ENCODE results near the gene ZNF613. TPM values are rescaled to one million over a fixed set of nuclear protein-coding genes. Genes with fewer than 3 reads are reported as not detected.

The ZNF613 gene
- total RNA-seq, 1 experiment from 2014 or later, result 2.2 TPM

GRCh38 chr19:51986309-51987291 lies 59.3 kb downstream of the ZNF613 start, which contains the start of gene ZNF350 (continued):
- TF ChIP-seq, protein P1, sequence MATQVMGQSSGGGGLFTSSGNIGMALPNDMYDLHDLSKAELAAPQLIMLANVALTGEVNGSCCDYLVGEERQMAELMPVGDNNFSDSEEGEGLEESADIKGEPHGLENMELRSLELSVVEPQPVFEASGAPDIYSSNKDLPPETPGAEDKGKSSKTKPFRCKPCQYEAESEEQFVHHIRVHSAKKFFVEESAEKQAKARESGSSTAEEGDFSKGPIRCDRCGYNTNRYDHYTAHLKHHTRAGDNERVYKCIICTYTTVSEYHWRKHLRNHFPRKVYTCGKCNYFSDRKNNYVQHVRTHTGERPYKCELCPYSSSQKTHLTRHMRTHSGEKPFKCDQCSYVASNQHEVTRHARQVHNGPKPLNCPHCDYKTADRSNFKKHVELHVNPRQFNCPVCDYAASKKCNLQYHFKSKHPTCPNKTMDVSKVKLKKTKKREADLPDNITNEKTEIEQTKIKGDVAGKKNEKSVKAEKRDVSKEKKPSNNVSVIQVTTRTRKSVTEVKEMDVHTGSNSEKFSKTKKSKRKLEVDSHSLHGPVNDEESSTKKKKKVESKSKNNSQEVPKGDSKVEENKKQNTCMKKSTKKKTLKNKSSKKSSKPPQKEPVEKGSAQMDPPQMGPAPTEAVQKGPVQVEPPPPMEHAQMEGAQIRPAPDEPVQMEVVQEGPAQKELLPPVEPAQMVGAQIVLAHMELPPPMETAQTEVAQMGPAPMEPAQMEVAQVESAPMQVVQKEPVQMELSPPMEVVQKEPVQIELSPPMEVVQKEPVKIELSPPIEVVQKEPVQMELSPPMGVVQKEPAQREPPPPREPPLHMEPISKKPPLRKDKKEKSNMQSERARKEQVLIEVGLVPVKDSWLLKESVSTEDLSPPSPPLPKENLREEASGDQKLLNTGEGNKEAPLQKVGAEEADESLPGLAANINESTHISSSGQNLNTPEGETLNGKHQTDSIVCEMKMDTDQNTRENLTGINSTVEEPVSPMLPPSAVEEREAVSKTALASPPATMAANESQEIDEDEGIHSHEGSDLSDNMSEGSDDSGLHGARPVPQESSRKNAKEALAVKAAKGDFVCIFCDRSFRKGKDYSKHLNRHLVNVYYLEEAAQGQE (IDR thresholded peaks at IDR 0.05; ENCODE audit: low read depth), result no peak
- TF ChIP-seq FOSL1 (IDR thresholded peaks at IDR 0.05; ENCODE audit: low read depth) (no peak), ZFX (IDR thresholded peaks at IDR 0.05) (no peak; the same call in 1 of the 2 replicates)

DNA sequence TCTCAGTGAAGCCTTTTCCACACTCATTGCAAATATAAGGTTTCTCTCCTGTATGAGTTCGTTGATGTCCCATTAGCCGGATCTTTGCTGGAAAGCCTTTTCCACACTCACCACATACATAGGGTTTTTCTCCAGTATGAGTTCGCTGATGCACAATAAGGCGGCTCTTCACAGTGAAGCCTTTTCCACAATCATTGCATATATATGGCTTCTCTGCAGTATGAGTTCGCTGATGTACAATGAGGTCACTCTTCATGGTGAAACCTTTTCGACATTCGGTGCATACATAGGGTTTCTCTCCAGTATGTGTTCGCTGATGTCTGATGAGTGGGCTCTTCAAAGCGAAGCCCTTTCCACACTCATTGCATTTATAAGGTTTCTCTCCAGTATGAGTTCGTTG lies 66.2 kb downstream of the ZNF613 start:
- BruUV-seq (replicated peaks), result no TSS peak
- Histone ChIP-seq H3K27me3 (ENCODE audit: insufficient read depth, low read length) (no peaks in the 10 kb centered on the region), H3K4me3 (replicated peaks in 1 of 2; ENCODE audit: low read depth in 1 of 2, low read length in 2 of 2) (no peak overlapping the region), H3K4me2 (ENCODE audit: low read length) (no peak overlapping the region), H2AFZ (ENCODE audit: low read depth, low read length, poor library complexity, severe bottlenecking) (no peak overlapping the region), H3K79me2 (ENCODE audit: insufficient read depth, low read length) (no peaks in the 10 kb centered on the region), H3K9ac (ENCODE audit: low read length) (no peak overlapping the region), H4K20me1 (ENCODE audit: insufficient read depth) (no peaks in the 10 kb centered on the region), H3K9me3 (ENCODE audit: control insufficient read depth in 1 of 2, insufficient read depth in 1 of 2, low read depth in 1 of 2, low read length in 2 of 2) (peaks cover 35 to 41% of the 10 kb centered on the region in 2 experiments; a peak in 3 of 4 replicates), H3K4me1 (ENCODE audit: control insufficient read depth in 1 of 2, insufficient read depth in 2 of 2, low read length in 2 of 2) (no peaks in the 10 kb centered on the region), H3K9me2 (ENCODE audit: insufficient read depth) (no peaks in the 10 kb centered on the region), H3K27ac (ENCODE audit: low read depth, low read length) (no peak overlapping the region), H3K36me3 (ENCODE audit: control insufficient read depth in 1 of 2, insufficient read depth in 2 of 2, low read length in 2 of 2) (no peaks in the 10 kb centered on the region)
- CTCF ChIA-PET, result no interaction called here
- DNase-seq (ENCODE audit: low read depth, low spot score), result no peak
- POLR2A ChIA-PET, result no interaction called here
- RAD21 ChIA-PET (ENCODE audit: low non-redundant PET in 1 of 2, low total read pairs in 2 of 2, uncharacterized antibody in 2 of 2, unreplicated experiment in 2 of 2), result no interaction called here
- intact Hi-C loops (cut with micrococcal nuclease), result no loop called here
- no peak for ATAC-seq
- TF ChIP-seq YY1 (IDR thresholded peaks at IDR 0.05; ENCODE audit: extremely low read depth, insufficient replicate concordance, low read depth, low read length) (no peak), ZFX (IDR thresholded peaks at IDR 0.05) (no peak), FOSL1 (IDR thresholded peaks at IDR 0.05; ENCODE audit: low read depth) (no peak), EGR1 (IDR thresholded peaks at IDR 0.05; ENCODE audit: low read depth) (no peak), TCF7L2 (IDR thresholded peaks at IDR 0.05; ENCODE audit: borderline replicate concordance, extremely low read depth, insufficient read depth, insufficient read length) (no peak), ZNF274 (IDR thresholded peaks at IDR 0.05; ENCODE audit: low read depth, low read length) (no peak), SRF (IDR thresholded peaks at IDR 0.05; ENCODE audit: low read depth) (no peak), CBX3 (IDR thresholded peaks at IDR 0.05; ENCODE audit: low read depth) (no peak)
- TF ChIP-seq, protein P2, sequence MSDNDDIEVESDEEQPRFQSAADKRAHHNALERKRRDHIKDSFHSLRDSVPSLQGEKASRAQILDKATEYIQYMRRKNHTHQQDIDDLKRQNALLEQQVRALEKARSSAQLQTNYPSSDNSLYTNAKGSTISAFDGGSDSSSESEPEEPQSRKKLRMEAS (IDR thresholded peaks at IDR 0.05), result no peak
- TF ChIP-seq, protein P3, sequence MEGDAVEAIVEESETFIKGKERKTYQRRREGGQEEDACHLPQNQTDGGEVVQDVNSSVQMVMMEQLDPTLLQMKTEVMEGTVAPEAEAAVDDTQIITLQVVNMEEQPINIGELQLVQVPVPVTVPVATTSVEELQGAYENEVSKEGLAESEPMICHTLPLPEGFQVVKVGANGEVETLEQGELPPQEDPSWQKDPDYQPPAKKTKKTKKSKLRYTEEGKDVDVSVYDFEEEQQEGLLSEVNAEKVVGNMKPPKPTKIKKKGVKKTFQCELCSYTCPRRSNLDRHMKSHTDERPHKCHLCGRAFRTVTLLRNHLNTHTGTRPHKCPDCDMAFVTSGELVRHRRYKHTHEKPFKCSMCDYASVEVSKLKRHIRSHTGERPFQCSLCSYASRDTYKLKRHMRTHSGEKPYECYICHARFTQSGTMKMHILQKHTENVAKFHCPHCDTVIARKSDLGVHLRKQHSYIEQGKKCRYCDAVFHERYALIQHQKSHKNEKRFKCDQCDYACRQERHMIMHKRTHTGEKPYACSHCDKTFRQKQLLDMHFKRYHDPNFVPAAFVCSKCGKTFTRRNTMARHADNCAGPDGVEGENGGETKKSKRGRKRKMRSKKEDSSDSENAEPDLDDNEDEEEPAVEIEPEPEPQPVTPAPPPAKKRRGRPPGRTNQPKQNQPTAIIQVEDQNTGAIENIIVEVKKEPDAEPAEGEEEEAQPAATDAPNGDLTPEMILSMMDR (IDR thresholded peaks at IDR 0.05 in 2 of 3, conservative IDR thresholded peaks at IDR 0.05 in 1 of 3; ENCODE audit: borderline replicate concordance in 1 of 3, insufficient read depth in 1 of 3, low read depth in 2 of 3, low read length in 2 of 3), result no peak
- TF ChIP-seq, protein P1 (IDR thresholded peaks at IDR 0.05; ENCODE audit: low read depth), result no peak
- TF ChIP-seq, protein P4, sequence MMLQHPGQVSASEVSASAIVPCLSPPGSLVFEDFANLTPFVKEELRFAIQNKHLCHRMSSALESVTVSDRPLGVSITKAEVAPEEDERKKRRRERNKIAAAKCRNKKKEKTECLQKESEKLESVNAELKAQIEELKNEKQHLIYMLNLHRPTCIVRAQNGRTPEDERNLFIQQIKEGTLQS (IDR thresholded peaks at IDR 0.05), result no peak

Data from HCT116 (cell line).